ENCODE measurements around the gene MAMLD1.

- TF ChIP-seq, protein P1, sequence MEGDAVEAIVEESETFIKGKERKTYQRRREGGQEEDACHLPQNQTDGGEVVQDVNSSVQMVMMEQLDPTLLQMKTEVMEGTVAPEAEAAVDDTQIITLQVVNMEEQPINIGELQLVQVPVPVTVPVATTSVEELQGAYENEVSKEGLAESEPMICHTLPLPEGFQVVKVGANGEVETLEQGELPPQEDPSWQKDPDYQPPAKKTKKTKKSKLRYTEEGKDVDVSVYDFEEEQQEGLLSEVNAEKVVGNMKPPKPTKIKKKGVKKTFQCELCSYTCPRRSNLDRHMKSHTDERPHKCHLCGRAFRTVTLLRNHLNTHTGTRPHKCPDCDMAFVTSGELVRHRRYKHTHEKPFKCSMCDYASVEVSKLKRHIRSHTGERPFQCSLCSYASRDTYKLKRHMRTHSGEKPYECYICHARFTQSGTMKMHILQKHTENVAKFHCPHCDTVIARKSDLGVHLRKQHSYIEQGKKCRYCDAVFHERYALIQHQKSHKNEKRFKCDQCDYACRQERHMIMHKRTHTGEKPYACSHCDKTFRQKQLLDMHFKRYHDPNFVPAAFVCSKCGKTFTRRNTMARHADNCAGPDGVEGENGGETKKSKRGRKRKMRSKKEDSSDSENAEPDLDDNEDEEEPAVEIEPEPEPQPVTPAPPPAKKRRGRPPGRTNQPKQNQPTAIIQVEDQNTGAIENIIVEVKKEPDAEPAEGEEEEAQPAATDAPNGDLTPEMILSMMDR (IDR thresholded peaks at IDR 0.05), result no peak
- TF ChIP-seq POLR2AphosphoS5 (IDR thresholded peaks at IDR 0.05), result no peak
- TF ChIP-seq EP300 (IDR thresholded peaks at IDR 0.05; ENCODE audit: low read depth), result no peak
- TF ChIP-seq POLR2A (IDR thresholded peaks at IDR 0.05), result no peak
Measured at GRCh38 chrX:150507251-150507856, 144.2 kb downstream of the MAMLD1 start.

All from transverse colon (tissue), 4 donors.